Neural progenitor cell (in vitro differentiated cells): Measurements from ENCODE around the gene CTSH. TPM values are rescaled to one million over a fixed set of nuclear protein-coding genes. Genes with fewer than 3 reads are reported as not detected.

Experiments used
- DNase-seq: peaks from one replicate; pipeline ENCODE4 v3.0.0-alpha.2; 2016; ENCODE audit warnings: low spot score
- H2AFZ ChIP-seq: fragments of 200-600 bp; sonication (generic); replicated peaks from 2 replicates; pipeline ENCODE4 v1.6.1; 2016; ENCODE audit warnings: antibody characterized with exemption
- H3F3A ChIP-seq: fragments of 200-600 bp; sonication (generic); 2 replicates; pipeline ENCODE4 v1.6.1; 2016; ENCODE audit warnings: antibody characterized with exemption, low read depth
- H3K27ac ChIP-seq: fragments of 200-600 bp; sonication (generic); 2 replicates; pipeline ENCODE4 v1.5.1; 2016; ENCODE audit warnings: mild to moderate bottlenecking
- H3K27me3 ChIP-seq: fragments of 200-600 bp; sonication (generic); 2 replicates; pipeline ENCODE4 v1.6.1; 2016; ENCODE audit warnings: mild to moderate bottlenecking, moderate library complexity
- H3K36me3 ChIP-seq: fragments of 200-600 bp; sonication (generic); 2 replicates; pipeline ENCODE4 v1.5.1; 2016
- H3K4me1 ChIP-seq: fragments of 200-600 bp; sonication (generic); 2 replicates; pipeline ENCODE4 v1.6.1; 2016; ENCODE audit warnings: mixed run types
- H3K4me2 ChIP-seq: fragments of 200-600 bp; sonication (generic); 2 replicates; pipeline ENCODE4 v1.6.1; 2016
- H3K4me3 ChIP-seq: fragments of 200-600 bp; sonication (generic); 2 replicates; pipeline ENCODE4 v1.5.1; 2016
- H3K79me2 ChIP-seq: fragments of 200-600 bp; sonication (generic); 2 replicates; pipeline ENCODE4 v1.6.1; 2016; ENCODE audit warnings: low read depth
- H3K9ac ChIP-seq: fragments of 200-600 bp; sonication (generic); 2 replicates; pipeline ENCODE4 v1.6.1; 2016
- H3K9me3 ChIP-seq: fragments of 200-600 bp; sonication (generic); 2 replicates; pipeline ENCODE4 v1.5.1; 2016; ENCODE audit warnings: low read depth
- H4K20me1 ChIP-seq: fragments of 200-600 bp; sonication (generic); 2 replicates; pipeline ENCODE4 v1.6.1; 2016; ENCODE audit warnings: low read depth
- H3K27ac Mint-ChIP-seq: 3 replicates; pipeline ENCODE4 v1.8.0; 2021; ENCODE audit warnings: mixed read lengths
- H3K27me3 Mint-ChIP-seq: 2 replicates; pipeline ENCODE4 v1.8.0; 2022; ENCODE audit warnings: low read depth, mild to moderate bottlenecking, inconsistent platforms, moderate library complexity, mixed read lengths; ENCODE audit not compliant: insufficient read depth
- H3K36me3 Mint-ChIP-seq: 3 replicates; pipeline ENCODE4 v1.8.0; 2021; ENCODE audit warnings: mixed read lengths
- H3K4me1 Mint-ChIP-seq: 3 replicates; pipeline ENCODE4 v1.8.0; 2021; ENCODE audit warnings: mixed read lengths
- H3K4me3 Mint-ChIP-seq: 3 replicates; pipeline ENCODE4 v1.8.0; 2021; ENCODE audit warnings: mild to moderate bottlenecking, moderate library complexity, mixed read lengths
- H3K9me3 Mint-ChIP-seq: 3 replicates; pipeline ENCODE4 v1.8.0; 2020; ENCODE audit warnings: mixed read lengths
- EZH2 ChIP-seq: fragments of 200-600 bp; sonication (generic); IDR thresholded peaks from 2 replicates; pipeline ENCODE4 v1.6.1; 2017; ENCODE audit warnings: antibody characterized with exemption, mild to moderate bottlenecking, moderate library complexity
- EZH2phosphoT487 ChIP-seq: fragments of 200-600 bp; sonication (generic); IDR thresholded peaks from 2 replicates; pipeline ENCODE4 v1.6.1; 2017; ENCODE audit warnings: antibody characterized with exemption
- total RNA-seq: library from RNA; depleted of rRNA; stranded (reverse); fragments of >200 nt; gene quantifications from 2 replicates; pipeline ENCODE4 v1.2.3, GENCODE V29; 2015; ENCODE audit warnings: low replicate concordance
- TF ChIP-seq, protein P1 (sequence below): fragments of 200-600 bp; sonication (generic); IDR thresholded peaks from 2 replicates; pipeline ENCODE4 v1.5.1; 2017; ENCODE audit warnings: antibody characterized with exemption, mild to moderate bottlenecking

The CTSH gene
- total RNA-seq, 1 donor from 2014 or later, result 3.5 TPM

DNA sequence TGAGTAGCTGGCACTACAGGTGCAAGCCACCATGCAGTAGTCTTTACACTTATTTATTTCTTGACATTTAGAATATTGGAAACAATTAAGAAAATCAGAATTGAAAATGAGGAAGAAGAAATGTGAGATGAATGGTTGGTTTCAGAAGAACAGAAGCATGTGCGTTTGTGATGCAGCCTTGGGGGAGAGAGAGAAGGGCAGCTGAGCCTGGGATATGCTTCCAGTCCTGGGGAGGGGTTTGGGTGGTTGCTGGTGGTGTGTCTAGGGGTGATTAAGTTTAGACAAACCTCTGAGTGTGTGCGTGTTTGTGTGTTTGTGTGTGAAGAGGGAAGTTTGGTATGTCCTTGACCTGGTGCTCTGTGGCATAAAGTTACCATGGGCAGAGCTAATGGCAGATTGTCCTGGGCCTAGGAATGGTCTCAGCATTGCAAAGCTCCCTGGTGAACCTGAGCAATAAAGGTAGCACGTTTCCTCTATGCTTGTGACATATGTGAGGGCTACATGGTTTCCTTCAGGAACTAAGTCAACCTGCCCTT lies 35.6 kb downstream of the CTSH start:
- Histone ChIP-seq H3K27ac (no peak overlapping the region), H2AFZ (no peak overlapping the region), H3F3A (peaks cover 68% of the 10 kb centered on the region), H3K9me3 (no peaks in the 10 kb centered on the region), H3K4me2 (no peak overlapping the region), H3K36me3 (no peaks in the 10 kb centered on the region), H3K79me2 (no peaks in the 10 kb centered on the region), H3K4me1 (no peaks in the 10 kb centered on the region), H3K27me3 (no peaks in the 10 kb centered on the region), H3K4me3 (no peak overlapping the region), H4K20me1 (peaks cover 64% of the 10 kb centered on the region), H3K9ac (no peak overlapping the region)
- Mint-ChIP-seq H3K4me1 (peaks cover 8% of the 10 kb centered on the region), H3K36me3 (peaks cover 33% of the 10 kb centered on the region), H3K27me3 (peaks cover 3% of the 10 kb centered on the region), H3K4me3 (no peak overlapping the region), H3K27ac (no peak overlapping the region), H3K9me3 (no peaks in the 10 kb centered on the region)
- no peak for DNase-seq
- TF ChIP-seq EZH2, result no peak
- TF ChIP-seq EZH2phosphoT487, result no peak
- TF ChIP-seq, protein P1, sequence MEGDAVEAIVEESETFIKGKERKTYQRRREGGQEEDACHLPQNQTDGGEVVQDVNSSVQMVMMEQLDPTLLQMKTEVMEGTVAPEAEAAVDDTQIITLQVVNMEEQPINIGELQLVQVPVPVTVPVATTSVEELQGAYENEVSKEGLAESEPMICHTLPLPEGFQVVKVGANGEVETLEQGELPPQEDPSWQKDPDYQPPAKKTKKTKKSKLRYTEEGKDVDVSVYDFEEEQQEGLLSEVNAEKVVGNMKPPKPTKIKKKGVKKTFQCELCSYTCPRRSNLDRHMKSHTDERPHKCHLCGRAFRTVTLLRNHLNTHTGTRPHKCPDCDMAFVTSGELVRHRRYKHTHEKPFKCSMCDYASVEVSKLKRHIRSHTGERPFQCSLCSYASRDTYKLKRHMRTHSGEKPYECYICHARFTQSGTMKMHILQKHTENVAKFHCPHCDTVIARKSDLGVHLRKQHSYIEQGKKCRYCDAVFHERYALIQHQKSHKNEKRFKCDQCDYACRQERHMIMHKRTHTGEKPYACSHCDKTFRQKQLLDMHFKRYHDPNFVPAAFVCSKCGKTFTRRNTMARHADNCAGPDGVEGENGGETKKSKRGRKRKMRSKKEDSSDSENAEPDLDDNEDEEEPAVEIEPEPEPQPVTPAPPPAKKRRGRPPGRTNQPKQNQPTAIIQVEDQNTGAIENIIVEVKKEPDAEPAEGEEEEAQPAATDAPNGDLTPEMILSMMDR, result no peak

GRCh38 chr15:78907577-78907976 lies 37.3 kb downstream of the CTSH start:
- peak overlapping the region; percentile 68 for H3K27ac Mint-ChIP-seq
- peaks cover 8% of the 10 kb centered on the region for H3K4me1 Mint-ChIP-seq

GRCh38 chr15:78906316-78906620 lies 38.6 kb downstream of the CTSH start:
- DNase-seq, result no peak
- no peak overlapping the region for H3K27ac Mint-ChIP-seq
- no peaks in the 10 kb centered on the region for H3K9me3 Mint-ChIP-seq
- peaks cover 68% of the 10 kb centered on the region for H4K20me1 ChIP-seq
- H3K4me1 ChIP-seq, result no peaks in the 10 kb centered on the region
- H3K9ac ChIP-seq, result no peak overlapping the region
- no peak overlapping the region for H3K4me2 ChIP-seq
- peaks cover 81% of the 10 kb centered on the region for H3F3A ChIP-seq
- no peaks in the 10 kb centered on the region for H3K27me3 ChIP-seq
- no peak overlapping the region for H2AFZ ChIP-seq
- no peaks in the 10 kb centered on the region for H3K9me3 ChIP-seq
- no peaks in the 10 kb centered on the region for H3K36me3 ChIP-seq
- H3K79me2 ChIP-seq, result peaks cover under 1% of the 10 kb centered on the region
- H3K27me3 Mint-ChIP-seq, result peaks cover 3% of the 10 kb centered on the region
- peaks cover 8% of the 10 kb centered on the region for H3K4me1 Mint-ChIP-seq
- TF ChIP-seq, protein P1, result no peak
- TF ChIP-seq EZH2phosphoT487 (no peak), EZH2 (no peak)
- H3K4me3 ChIP-seq, result no peak overlapping the region
- peaks cover 29% of the 10 kb centered on the region for H3K36me3 Mint-ChIP-seq
- H3K27ac ChIP-seq, result no peak overlapping the region
- no peak overlapping the region for H3K4me3 Mint-ChIP-seq

More at GRCh38 chr15:78907577-78907976, 37.3 kb downstream of the CTSH start:
- Histone ChIP-seq H3K79me2 (no peaks in the 10 kb centered on the region), H2AFZ (no peak overlapping the region), H4K20me1 (peaks cover 60% of the 10 kb centered on the region), H3K9ac (no peak overlapping the region), H3K36me3 (no peaks in the 10 kb centered on the region), H3K4me3 (no peak overlapping the region), H3K9me3 (no peaks in the 10 kb centered on the region), H3K4me2 (no peak overlapping the region), H3F3A (peaks cover 72% of the 10 kb centered on the region), H3K27ac (peak overlapping the region; percentile 11), H3K27me3 (no peaks in the 10 kb centered on the region), H3K4me1 (no peaks in the 10 kb centered on the region)
- peak; percentile 76 for DNase-seq
- TF ChIP-seq, protein P1, result peak; percentile 62
- TF ChIP-seq EZH2 (no peak), EZH2phosphoT487 (no peak)
- H3K27me3 Mint-ChIP-seq, result peaks cover 3% of the 10 kb centered on the region
- H3K36me3 Mint-ChIP-seq, result peaks cover 29% of the 10 kb centered on the region
- H3K4me3 Mint-ChIP-seq, result no peak overlapping the region
- no peaks in the 10 kb centered on the region for H3K9me3 Mint-ChIP-seq
